GM18502 (cell line): Measurements from ENCODE around the gene HSPA9.
A peak's percentile ranks its signal among the peaks of the same experiment; 100 is the strongest.

ENCODE experiments used
- ATAC-seq: cut with Tn5 transposase; IDR thresholded peaks from one replicate; pipeline ENCODE4 v1.9.1; 2021; ENCODE audit warnings: mild to moderate bottlenecking; ENCODE audit not compliant: unreplicated experiment, poor library complexity

HSPA9 gene

GRCh38 chr5:138565100-138565821, 9.9 kb downstream of the HSPA9 start:
- no peak for ATAC-seq

DNA sequence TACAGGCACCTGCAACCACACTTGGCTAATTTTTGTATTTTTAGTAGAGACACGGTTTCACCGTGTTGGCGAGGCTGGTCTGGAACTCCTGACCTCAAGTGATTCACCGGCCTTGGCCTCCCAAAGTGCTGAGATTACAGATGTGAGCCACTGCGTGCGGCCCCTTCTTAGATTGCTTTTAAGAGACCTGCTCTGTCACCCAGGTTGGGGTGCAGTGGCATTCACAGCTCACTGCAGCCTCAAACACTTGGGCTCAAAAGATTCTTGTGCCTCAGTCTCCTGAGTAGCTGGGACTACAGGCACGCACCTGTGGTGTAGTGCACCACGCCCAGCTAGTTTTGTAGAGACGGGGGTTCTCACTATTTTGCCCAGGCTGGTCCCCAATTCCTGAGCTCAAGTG, 11.0 kb downstream of the HSPA9 start:
- ATAC-seq: no peak

- ATAC-seq: no peak
These were observed 11.7 kb downstream of the HSPA9 start for GRCh38 chr5:138563340-138564118.

DNA sequence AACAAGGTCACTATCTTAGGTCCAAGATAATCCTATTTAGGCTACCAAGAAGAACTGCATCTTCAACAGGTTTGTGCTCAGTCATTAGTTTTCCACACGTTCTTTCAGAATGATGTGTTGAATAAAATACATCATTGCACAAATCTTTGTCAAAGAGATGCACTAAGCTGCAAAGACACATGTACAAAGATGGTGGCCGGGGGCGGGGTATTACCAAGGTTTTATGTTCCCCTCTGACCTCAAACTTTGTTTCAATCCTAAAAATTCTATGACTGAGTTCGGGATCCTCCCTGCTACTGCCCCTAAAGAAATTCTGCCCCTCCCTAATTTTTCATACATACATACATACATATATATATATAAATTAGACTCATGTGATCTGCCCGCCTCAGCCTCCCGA, 14.2 kb downstream of the HSPA9 start:
- no peak for ATAC-seq

GRCh38 chr5:138559937-138560336, 15.3 kb downstream of the HSPA9 start:
- no peak for ATAC-seq

DNA sequence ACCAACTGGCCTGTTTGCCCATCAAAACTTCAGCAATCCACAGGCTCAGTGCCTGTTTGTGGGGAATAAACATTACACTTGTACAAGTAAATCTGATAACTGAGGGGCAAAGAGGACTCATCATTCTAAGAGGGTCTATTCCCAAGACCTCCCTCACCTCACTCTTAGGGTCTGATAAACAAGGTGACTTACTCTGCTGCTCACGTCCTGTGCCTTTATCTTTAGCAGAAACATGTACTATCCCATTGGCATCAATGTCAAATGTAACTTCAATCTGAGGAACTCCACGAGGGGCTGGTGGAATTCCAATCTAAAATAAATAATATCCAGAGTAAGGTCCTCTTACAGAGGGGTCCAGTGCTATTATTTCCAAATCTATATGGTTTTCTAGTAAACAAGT, 17.5 kb downstream of the HSPA9 start:
- no peak for ATAC-seq

DNA sequence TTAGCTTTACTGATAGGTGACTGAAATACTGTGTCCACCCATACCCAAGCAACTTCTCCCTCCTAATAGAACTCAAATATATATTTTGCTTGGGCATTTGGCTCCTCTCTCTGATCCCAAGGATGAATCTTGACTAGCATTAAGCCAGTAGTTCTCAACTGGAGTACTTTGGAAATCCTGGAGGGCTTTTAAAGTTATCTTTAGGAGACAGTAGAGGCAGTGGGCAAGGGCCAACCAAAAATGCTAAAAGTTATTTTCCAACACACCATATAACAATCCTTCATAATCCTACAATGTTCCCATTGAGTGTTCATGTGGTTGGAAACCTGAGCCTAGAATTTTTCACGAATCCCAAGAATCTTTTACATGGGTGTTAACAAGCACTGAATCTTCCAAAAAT, 21.1 kb downstream of the HSPA9 start:
- ATAC-seq: no peak

DNA sequence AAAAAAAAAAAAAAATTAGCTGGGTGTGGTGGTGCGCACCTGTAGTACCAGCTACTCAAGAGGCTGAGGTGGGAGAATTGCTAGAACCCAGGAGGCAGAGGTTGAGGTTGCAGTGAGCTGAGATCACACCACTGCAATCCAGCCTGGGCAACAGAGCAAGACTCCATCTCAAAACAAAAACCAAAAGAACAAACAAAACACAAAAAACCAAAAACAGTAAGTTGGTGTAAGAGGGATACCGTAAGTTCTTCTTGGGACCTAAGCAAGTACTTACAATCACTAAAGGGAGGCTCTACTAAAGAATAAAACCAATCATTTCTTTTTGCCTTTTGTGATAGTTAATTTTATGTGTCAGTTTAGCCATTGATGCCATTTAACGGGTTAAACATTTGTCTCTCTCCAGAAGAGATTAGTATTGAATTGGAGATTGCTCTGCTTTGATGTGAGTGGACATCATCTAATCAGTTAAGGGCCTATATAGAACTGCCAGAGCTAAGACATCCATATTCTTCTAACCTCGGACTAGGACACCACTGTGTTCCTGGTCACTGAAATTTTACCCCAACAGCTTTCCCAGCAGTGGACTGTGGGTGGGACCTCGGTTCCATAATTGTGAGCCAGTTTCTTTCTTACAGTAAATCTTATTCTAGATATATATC, 21.6 kb downstream of the HSPA9 start:
- ATAC-seq: no peak

DNA sequence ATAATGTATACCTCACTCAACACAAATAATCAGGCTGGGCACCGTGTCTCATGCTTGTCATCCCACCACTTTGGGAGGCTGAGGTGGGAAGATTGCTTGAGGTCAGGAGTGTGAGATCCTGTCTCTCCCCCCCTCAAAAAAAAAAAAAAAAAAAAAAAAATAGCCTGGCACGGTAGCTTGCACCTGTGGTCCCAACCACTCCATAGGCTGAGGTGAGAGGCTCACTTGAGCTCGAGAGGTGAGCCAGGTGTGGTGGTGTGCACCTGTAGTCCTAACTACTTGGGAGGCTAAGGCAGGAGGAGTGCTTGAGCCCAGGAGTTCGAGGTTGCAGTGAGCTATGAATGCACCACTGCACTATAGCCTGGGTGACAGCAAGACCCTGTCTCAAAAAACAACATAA, 22.5 kb downstream of the HSPA9 start:
- no peak for ATAC-seq

- ATAC-seq: no peak
These were observed 25.8 kb downstream of the HSPA9 start for GRCh38 chr5:138549414-138549813.

DNA sequence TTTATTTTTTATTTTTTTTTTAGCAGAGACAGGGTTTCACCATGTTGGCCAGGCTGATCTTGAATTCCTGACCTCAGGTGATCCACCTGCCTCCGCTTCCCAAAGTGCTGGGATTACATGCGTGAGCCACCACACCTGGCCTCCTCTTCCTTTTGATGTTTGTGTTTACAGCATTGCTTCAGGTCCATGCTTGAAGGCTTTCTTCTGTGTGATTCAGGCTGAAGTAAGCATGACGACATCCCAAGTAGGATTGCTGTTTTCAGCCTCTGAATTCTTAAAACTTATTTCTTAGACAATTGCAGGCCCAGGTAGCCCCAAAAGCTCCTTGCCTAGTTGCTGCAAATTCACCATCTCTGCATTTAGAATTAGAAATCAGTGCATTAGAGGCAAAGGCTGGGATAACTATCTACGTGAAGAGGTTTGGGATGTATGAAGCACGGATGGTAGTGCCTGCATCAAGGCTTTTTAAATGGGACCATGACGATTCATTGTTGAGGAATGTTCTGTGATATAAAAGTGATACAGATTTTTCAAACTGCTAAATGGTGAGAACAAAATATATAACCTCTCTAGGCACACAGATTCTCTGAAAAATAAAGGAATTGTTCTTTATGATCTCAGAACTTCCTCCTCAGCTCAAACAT, 29.2 kb downstream of the HSPA9 start:
- no peak for ATAC-seq

DNA sequence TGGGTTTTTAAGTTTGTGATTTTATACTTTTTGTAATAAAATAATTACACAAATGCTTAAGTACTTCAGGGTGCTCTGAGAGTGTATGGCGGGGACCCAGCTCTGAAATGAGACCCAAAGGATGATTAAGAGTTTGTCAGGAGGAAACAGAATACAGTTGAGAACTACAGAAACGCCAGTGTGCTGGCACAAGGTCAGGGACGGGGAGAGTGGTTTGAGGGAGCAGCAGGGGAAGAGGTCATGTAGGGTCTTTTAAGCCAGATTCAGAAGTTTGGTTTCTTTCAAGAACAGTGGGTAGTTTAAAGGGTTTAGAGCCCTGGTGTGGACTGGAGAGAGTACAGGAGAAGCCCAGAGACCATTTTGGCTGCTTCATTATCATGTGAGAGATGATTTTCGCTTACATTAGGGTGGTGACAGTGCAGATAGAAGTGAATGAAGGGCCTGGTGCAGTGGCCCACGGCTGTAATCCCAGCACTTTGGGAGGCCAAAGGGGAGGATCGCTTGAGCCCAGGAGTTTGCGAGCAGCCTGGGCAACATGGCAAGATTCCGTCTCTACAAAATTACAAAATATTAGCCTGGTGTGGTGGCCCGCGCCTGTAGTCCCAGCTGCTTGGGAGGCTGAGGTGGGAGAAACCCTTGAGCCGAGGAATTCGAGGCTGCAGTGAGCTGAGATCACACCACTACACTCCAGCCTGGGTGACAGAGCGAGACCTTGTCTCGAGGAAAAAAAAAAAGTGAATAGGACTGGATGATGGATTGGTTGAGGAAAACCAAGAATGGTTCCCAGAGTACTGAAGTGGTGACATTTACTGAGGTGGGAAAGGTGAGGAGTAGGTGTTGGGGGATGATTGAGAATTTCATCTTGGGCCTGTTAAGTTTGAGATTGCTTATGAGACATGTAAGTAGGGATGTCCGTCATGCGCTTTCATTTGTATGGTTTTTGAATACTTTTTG, 30.7 kb downstream of the HSPA9 start:
- ATAC-seq: no peak

- peak; percentile 47 for ATAC-seq
These were observed 31.5 kb downstream of the HSPA9 start for GRCh38 chr5:138543730-138544104.

GRCh38 chr5:138542956-138543729, 32.1 kb downstream of the HSPA9 start, which contains the start of gene ETF1:
Gene ETF1, minus strand, starts transcription at chr5:138543236. Its CDS starts 318 bp downstream, at chr5:138542918.
- peak; percentile 93 for ATAC-seq

GRCh38 chr5:138542180-138542955, 32.8 kb downstream of the HSPA9 start:
- no peak for ATAC-seq

DNA sequence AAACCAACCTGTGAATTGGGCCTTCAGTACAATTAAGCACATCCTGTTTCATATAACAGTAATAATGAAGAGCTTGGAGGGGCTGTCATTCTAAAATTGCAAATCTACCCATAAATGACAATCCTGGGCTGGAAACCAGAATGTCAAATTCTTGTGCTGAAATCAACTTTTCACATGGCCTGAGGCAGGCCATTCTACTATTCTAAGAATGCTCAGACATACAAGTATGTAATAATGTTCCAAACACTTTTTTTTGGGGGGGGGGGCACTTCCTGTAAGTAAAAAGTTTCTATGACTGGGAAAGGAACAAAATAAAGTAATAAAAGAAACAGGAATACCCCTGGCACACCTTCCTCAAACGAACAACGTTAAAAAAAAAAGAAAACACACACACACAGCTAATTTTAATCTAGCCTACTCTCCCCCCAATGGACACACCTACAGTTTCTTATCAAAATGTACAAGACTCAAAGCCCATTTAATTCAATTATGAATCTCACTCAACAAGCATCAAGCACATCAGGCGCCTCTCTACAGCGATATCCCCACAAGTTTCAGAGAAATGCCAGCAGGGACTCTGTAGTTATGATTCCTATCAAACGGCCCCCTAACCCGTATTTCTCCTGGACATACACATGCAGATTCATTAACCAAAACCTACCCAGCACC, 33.6 kb downstream of the HSPA9 start:
- no peak for ATAC-seq

- no peak for ATAC-seq
These were observed 35.4 kb downstream of the HSPA9 start for GRCh38 chr5:138539791-138540190.
